GM18511 (cell line): ENCODE measurements around the gene PAX3.

Experiments used
- ATAC-seq: cut with Tn5 transposase; IDR thresholded peaks from one replicate; pipeline ENCODE4 v1.9.1; 2021; ENCODE audit warnings: mild to moderate bottlenecking, moderate library complexity; ENCODE audit not compliant: unreplicated experiment

PAX3 gene

DNA sequence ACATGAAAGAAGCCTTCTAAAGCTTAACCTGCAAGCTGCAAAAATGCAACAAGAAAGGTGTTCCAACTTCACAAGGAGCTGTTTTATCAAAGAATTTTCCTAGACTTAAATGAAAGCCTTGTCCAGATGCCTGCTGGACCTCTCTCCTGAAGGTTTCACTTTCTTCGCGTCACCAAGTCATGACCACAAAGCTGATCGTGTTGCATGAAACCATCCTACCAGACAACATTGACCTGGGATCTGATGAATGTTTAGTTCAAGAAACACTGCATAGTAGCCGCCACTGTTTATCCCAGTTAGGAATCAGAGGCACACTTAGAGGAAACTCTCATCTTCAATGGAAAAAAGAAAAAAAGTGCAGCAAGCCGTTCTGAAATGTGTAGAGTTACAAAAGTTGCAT lies 26.9 kb downstream of the PAX3 start:
- no peak for ATAC-seq

DNA sequence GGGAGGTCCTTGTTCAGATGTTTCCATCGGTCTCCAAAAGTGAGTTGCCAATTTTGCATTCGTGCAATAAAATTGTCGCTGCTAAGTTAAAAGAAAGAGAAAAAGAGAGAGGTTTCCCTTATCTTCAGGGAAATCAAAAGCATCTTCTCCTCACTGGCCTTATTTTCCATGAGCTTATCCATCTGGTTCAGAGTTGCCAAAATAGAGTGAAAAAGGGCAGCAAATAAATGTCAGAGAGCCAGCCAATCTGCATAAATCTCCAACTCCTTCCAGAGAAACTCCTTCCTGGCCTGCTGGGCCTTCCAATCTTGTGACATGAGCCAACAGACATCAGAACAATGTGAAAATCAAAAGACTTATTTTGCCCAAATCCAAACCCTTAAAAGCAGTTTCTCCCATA lies 28.4 kb downstream of the PAX3 start:
- no peak for ATAC-seq

DNA sequence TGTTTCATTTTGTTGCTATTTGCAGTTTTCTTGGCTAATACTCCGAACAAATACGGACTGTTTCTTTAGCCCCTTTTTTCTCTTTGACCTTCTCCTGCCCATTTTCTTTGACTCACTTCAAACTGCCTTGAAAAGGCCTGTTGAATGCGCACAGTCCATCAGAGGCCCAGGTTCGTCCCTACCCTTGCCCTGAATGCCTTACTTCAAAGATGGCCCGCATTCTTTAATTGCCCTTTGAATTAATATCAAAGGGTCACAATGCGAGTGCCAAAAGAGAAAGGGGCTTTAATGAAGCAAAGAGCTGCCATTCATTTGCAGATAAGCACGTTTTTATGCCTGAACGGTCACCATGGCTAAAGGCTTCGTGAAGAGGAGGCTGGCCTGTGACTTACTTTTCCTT lies 29.7 kb downstream of the PAX3 start:
- no peak for ATAC-seq

DNA sequence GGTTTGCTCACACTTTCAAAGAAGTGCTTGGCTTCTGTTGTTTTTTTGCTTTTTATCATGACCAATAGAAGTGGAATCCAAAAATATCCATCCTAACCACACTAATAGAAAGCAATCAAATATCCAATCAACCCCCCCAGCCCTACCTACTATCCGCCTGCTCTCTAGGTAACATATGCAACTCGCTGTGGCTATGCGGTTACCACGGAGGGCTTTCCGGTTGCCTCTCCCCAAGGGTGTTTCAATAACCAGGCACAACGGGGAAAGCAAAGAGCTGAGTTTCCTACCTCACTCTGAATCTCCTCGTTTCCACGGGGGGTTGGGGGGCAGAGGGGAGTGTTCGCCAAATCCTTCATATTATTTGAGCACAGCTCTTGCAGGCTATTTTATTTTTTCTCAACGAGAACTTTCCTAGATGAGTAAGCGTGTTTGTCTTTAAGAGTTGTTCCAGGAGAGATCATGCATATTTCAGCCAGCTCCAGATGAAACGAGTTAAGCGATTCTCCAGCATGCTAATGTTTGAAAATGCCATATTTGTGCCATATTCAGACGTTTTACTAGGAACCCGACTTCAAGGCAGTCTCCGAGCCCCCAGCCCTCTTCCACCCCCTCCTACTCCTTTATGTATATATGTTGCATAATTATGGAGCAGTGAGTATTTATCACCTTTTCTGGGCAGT lies 30.3 kb downstream of the PAX3 start:
- ATAC-seq: no peak

DNA sequence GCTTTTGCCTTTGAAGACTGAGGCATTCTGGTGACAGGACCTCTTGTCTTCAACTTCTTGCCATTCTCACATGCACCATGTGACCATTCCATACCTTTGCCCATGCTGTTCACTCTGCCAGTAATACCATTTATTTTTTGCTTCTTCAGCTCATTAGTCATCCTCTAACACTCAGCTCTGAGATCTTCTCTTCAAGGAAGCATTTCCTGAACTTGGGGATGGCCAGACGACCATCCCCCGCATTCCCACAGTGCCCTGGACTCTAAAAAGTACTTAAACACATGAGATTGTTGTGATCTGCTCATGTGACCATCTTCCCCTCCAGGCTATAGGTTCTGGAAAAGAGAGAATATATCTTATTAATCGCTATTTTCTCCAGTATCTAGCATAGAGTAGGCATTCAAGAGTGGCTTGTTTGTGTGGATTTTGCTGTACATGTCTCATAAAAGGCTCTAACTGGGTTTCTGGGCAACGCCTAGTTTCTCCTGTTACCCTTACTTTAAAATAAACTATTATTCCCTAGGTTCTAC lies 33.9 kb downstream of the PAX3 start:
- ATAC-seq: no peak

DNA sequence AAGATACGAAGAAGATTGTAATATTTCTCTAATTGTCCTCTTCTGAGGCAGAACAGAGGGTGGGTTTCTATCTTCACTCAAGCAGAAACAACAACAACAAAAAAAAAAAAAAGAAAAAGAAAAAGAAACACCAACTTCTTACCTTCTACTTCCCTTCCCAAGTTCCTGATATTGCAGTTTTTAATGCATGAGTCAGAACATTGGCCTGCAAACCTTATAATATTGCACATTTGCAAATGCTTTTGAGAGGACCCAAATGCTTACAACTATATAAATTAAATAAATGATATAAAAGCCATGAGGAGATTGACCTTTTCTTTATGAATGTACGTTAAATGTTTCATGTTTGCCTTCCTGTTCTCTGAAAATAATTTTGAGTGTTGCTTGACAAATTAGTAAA lies 37.3 kb downstream of the PAX3 start:
- ATAC-seq: no peak

DNA sequence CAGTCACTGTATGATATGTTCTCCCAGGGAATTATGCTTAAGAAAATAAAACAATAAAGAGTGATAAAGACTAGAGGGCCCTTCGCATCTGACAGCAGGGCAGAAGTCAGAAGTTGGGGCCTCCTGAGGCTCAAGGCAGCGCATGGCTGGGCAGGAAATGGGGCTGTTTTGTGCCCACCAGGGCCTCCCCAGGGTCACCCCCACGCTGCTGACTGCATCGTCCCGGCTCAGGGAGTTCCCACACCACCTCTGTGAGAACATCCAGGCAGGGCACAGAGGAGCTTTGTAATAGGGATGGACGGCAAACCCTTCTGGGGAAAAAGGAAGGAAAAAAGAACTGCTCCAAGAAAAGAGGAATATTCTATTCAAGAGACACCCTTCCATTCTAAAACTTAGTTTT lies 41.2 kb downstream of the PAX3 start:
- ATAC-seq: no peak

DNA sequence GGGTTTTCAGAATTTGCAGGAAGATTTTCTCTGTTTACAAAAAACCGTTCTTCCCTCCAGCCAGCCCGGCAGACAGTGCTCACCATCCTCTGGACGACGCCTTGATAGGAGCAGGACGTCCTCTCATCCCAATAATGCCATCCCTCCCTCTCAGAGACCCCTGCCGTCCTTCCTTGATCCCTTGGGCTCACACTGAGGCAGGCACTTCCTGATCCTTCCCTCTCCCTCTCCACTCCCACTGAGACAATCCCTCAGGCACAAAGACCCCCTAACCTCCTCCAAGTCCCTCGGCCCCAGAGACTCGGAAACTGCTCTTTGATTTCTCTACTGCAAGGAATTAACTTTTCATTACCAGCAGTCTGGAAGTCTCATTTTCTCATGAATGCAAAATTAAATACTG lies 42.5 kb downstream of the PAX3 start:
- ATAC-seq: no peak

DNA sequence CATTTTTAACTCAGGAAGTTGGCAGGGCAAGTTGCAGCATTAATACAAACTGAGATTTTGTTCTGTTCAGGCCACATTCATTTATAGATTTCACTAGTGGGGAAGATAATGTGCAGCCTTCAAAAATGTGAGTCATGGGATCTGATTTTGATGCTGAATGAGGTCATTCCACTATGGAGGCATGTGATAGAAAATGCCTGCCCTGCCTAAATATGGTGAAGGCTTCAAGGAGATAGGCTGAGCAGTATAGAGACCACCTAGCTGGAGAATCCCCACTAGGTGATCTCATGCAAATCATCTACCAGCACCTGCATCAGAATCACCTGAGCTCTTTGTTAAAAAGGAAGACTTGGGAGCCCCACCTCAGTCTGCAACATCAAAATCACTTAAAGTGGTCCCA lies 43.7 kb downstream of the PAX3 start:
- ATAC-seq: no peak

DNA sequence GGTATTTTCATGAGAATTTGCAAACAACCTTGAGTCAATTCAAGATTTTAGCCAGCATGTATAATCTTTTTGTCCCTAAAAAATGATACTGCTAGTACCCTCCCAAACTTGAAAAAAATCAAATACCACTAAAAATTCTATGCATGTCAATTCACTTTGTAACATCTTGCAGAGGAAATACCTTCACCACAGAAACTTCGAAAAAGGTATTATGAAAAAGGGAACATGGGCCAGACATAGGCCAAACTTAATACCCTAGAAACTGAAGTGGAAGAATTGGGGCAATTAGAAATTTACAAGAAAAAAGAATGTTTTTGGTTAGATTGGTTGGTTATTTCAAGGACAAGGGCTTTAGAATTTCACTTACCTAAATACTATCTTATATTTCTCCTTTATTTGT lies 48.5 kb downstream of the PAX3 start:
- ATAC-seq: no peak

DNA sequence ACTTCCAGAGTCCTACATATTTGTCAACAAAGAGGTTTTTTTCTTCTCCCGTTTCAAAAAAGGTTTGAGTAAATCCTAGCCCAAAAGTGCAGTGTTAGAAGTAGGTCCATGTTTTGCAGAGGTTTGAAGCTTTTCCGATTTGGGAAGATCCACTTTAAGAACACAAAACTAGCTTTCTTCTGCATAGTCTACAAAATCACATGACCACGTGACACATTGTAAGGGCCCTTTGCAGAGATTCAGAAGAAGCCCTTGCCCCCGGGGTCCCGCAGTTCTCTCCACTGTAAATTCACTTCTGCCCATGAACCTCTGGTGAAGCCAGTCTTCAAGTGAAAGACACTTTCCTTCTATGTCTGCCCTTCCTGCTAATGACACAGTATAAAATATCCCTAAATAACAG lies 49.4 kb downstream of the PAX3 start:
- ATAC-seq: no peak

DNA sequence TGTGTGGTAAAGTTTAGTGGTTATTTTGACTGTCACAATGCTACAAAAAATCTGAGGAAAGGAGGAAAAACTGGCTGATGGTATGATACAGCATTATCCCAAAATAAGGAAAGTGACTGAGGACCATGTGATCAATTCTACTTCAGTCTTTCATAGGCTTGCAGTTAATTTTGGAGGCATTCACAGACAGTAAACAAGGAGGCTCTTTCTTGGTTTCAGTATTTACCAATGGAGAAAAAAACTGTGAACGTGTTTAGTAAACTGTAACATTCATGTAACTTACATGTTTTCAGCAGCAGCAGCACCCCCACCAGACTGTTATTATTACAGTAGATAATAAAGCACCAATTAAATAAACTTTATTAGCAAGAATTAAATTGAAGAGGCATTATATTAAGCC lies 50.0 kb downstream of the PAX3 start:
- ATAC-seq: no peak

DNA sequence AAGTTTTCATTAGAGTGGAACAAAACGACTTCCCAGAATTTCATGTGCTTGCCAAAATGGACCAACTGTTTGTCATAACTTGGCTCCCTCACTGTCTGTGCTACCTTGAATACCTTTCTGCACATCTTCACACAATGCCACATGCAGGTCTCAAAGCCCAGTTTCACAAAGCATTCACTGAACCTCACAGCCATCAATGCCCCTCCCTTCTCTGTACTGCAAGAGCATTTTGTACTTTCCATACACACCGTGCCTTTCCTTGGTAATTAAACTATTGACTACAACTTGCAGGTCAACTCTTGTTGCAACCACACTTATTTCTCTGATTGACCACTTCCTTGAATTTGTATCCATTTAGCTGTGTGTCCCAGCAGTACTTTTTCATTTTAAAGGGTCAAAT lies 50.5 kb downstream of the PAX3 start:
- ATAC-seq: no peak

DNA sequence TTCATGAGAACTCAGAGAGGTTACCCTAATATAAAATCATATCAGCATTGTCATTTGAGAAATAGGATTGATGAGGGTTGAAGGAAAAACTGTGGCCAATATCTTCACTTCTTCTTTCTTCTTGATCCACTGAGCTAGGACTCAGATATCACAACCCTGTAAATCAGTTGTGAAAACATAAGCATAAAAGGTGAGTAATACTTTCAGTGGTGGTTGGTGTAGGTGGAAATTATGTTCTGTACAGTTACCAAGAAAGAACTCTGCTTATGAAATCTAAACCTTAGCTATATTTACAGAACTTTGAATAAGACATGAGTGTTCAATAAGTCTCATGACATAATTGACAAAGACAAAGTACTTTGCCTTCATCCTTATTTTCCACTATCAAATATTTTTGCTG lies 56.3 kb downstream of the PAX3 start:
- ATAC-seq: peak; percentile 78

DNA sequence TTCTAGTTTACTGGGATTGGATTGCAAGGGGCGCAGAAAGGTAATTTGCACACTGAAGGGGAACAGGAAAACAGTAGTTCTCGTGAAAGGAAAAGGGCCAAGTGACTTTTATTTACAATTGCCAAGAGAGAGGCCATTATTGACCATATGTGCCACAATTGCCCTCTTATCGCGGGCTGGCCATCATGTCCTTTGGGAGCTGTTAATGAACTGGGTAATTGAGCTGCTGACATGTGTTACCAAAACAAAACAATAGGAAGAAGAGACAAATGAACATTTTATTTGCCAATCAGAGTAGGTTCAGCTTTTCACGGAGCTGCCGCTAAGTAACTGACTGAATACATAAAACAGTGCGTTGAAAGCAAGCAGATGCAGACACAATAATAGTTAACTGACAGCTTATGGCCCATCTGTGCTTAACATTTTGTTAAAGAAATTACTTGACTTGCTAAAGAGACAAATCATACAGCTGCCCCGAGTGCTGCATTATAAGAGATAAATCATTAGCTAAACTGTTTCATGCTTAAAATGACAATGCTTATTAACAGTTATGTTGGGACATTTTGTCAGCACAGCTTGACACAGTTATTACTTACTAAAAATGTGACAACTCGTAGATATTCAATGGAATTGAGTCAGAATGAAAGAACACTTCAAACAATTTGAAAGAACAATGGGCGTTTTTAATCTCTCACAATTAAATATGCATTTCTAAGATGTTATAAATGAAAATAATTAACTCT lies 57.5 kb downstream of the PAX3 start:
- no peak for ATAC-seq

DNA sequence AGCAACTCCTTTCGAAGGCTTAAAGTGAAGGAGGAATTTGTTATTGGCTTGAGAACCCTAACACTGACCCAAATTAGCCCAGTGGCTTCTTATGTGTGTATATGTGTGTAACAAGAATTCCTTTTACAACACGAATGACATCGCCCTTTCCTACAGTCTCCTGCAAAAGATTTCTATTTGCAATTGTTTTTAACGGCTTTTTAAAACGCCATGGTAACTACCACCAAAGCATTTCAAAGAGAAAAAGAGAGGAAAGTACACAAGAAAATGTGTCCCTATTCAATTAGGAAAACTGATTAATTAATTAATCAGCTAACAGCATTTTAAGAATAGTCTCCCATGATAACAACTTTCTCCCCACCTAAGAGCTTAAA lies 58.1 kb downstream of the PAX3 start:
- ATAC-seq: no peak

DNA sequence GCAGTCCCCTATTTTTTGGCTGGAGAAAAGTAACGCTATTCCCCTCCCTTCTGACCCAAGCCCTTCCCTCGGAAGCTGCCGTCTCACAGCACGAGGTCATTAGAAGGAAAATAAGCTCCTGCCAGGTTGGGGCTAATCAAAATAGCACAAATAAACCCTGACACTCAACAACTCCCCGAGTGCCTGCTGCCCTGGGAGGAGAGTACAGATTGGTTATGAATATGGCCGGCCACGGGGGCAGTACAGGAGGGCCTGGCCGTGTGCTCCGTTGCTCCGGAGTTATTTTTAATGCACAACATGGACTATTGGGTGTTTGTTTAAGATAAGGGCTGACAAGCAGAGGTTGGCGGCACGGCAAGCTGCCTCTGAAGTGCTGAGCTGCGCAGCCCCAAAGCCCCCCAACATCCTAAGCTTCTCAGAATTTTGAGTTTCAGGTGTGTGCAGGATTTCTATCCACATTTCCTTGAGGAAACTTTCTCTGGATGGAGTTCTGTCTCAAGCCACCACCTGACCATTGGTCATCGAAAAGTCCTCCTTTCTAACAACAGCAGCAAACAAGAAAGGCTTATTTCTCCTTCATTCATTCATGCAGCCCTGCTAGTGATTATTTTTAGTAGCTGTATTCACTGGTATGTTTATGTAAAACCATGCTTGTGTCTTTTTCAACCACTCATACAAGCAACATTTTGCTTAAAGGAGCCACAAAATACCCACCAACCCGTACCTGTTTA lies 58.7 kb downstream of the PAX3 start:
- no peak for ATAC-seq

DNA sequence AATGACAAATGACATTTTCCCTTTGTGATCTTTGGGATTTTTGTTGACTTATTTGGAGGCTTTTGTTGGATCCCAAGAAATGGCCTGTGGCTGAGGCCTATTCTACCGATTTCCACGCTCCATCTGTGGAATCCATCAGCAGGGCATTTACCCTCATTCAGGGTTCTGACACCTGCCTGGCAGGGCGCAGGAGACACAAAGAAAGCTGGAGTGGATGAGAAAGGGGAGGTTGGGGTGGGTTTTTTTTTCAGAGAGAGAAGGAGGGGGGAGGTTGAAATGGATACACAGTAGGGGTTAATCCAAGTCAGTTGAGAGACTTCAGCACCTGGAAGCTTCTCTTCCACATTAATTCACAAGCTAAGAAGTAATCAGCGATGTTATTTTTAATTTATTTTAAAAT lies 59.7 kb downstream of the PAX3 start:
- no peak for ATAC-seq

DNA sequence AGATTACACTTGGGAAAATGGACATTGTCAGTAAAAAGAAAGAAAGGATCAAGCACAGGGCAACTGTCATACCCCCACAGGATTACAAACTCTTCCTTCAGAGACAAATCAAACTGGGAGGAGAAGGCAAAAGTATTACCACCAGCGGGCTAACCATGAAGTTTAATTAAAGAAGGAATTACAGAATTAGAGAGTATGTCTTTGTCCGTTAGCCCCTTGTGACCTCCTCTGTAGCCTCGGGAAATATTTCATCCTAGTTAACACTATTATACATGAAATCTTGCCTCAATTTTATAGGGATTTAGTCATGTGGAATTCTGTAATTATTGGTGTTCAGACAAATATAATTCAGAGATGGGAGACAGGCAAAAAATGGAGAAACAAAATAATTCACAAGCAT lies 60.7 kb downstream of the PAX3 start:
- ATAC-seq: no peak

DNA sequence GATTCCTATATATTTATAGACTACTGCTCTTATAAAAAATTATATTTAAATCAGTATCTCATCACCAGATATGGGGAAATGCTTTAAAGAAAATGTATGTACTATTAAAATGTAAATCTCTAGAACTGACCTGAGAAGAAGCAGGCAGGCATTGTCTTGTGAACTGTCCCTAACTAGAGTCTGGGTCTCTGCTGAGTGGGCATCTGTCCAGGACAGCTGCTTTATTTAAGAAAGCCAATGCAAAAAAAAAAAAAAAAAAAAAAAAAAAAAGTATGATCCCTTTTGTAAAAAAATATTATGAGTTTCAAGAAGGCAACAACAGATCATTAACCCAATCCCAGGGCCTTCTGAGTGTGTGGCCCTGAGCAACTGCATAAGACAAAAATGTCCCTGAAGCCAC lies 66.0 kb downstream of the PAX3 start:
- no peak for ATAC-seq

DNA sequence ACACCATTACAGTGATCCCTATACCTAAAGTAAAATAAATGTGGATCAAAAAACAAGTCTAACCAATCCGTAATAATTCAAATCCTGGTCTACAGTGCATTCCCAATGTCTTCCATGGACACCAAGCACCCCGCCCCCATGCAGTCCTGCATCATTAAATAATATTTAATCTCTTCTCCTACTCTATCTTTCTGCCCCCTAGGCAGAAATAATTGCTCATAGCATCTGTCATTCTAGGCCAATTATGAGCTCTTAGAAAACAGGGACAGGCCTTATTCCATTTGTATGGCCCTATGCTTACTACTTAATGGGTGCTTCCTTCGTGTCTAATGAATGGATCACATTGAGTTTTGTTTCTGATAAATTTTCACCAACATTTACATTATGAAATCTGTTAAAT lies 66.4 kb downstream of the PAX3 start:
- no peak for ATAC-seq

DNA sequence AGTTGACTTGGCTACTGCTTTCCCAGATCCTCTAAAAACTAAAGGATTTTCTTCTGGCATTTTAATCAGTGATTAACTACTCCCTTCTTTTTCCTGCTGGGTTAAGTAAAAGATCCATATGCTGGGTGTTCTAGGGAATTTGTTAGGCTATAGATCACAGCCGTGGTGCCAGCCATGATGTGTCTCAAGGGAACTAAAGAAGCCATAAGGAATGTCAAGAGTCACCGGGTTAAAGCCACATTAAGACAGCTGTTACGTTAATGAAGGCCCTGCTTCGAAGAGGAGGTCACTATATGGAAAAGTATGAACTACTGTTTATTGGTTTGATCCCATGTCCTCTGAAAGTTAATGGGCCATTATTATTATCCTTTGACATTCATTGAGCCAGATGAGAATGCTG lies 70.7 kb downstream of the PAX3 start:
- ATAC-seq: no peak
